Measurements from ENCODE around the gene PPP1R9A.

PPP1R9A gene

DNA sequence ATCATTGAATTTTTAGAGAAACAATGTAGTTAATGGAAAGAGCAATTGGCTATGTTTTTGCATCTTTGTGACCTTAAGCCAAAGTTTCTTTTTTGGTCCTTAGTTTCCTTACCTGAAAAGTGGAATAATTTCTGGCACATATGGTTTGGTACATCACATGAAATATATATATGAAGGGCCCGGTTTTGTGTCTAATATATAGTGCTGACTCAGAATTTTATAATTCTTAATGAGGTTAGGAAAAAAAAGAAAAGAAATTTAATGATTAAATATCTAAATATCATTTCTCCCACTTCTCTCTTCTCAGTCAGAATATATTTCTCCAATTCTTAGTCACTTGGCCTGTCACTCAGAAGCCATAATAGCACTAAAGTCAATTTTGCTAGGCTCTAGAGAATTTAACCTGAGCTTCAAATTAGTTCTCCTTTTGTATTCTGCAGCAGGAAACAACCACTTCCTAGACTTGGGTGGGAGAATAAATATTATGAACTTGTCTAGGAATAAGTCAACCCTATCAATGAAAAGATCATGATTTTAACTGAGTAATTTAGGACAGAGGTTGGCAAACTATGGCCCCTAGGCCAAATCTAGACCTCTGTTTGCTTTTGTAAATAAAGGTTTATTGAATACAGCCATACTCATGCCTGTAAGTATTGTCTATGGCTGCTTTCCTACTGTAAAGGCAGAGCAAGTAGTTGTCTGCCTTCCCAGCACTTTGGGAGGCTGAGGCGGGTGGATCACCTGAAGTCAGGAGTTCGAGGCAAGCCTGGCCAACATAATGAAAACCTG is 34.6 kb downstream of the PPP1R9A start:
- Histone ChIP-seq H3K9ac (ENCODE audit: low read depth, low read length) (no peak overlapping the region), H3K36me3 (ENCODE audit: insufficient read depth, low read length) (no peaks in the 10 kb centered on the region), H4K20me1 (ENCODE audit: insufficient read depth, low read length) (no peaks in the 10 kb centered on the region), H3K4me2 (ENCODE audit: insufficient read depth, low read length) (no peak overlapping the region), H2AFZ (ENCODE audit: low read depth, low read length) (no peak overlapping the region), H3K27me3 (ENCODE audit: insufficient read depth, low read length, poor library complexity) (no peaks in the 10 kb centered on the region), H3K9me3 (ENCODE audit: insufficient read depth, low read length, severe bottlenecking) (no peaks in the 10 kb centered on the region), H3K4me3 (ENCODE audit: low read depth in 1 of 2, low read length in 2 of 2) (no peak overlapping the region), H3K4me1 (ENCODE audit: insufficient read depth, low read length) (no peaks in the 10 kb centered on the region), H3K27ac (ENCODE audit: low read length) (no peak overlapping the region), H3K79me2 (ENCODE audit: insufficient read depth, low read length) (no peaks in the 10 kb centered on the region)
- TF ChIP-seq EZH2 (IDR thresholded peaks at IDR 0.05; ENCODE audit: borderline replicate concordance, low read depth, low read length, severe bottlenecking): no peak
- TF ChIP-seq, protein P1, sequence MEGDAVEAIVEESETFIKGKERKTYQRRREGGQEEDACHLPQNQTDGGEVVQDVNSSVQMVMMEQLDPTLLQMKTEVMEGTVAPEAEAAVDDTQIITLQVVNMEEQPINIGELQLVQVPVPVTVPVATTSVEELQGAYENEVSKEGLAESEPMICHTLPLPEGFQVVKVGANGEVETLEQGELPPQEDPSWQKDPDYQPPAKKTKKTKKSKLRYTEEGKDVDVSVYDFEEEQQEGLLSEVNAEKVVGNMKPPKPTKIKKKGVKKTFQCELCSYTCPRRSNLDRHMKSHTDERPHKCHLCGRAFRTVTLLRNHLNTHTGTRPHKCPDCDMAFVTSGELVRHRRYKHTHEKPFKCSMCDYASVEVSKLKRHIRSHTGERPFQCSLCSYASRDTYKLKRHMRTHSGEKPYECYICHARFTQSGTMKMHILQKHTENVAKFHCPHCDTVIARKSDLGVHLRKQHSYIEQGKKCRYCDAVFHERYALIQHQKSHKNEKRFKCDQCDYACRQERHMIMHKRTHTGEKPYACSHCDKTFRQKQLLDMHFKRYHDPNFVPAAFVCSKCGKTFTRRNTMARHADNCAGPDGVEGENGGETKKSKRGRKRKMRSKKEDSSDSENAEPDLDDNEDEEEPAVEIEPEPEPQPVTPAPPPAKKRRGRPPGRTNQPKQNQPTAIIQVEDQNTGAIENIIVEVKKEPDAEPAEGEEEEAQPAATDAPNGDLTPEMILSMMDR (IDR thresholded peaks at IDR 0.05; ENCODE audit: borderline replicate concordance, extremely low read depth, low read length, poor library complexity, severe bottlenecking): no peak
- DNase-seq: no peak
- no peak for ATAC-seq (ENCODE audit: insufficient read depth, low read depth)

DNA sequence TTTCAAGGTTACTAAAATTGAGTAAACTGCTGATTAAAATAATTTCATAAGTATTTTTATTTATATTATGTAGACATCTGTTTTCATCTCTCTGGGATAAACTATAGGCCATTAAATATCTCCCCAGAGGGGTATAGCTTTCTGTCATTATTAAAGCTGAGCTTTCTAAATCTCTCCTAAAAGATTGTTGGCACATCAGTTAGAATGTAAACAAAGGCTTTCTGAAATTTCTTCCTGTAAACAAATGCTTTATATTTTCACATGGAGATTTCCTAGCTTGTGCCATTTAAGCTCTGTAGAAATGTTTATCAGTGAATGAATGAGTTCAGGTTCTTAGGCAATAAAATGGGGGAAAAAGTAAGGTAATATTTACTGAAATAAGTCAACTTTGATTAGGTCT is 35.7 kb downstream of the PPP1R9A start:
- DNase-seq (no peak), ATAC-seq (ENCODE audit: insufficient read depth, low read depth) (no peak)
- H2AFZ ChIP-seq (ENCODE audit: low read depth, low read length): no peak overlapping the region
- H3K9me3 ChIP-seq (ENCODE audit: insufficient read depth, low read length, severe bottlenecking): no peaks in the 10 kb centered on the region
- H3K79me2 ChIP-seq (ENCODE audit: insufficient read depth, low read length): no peaks in the 10 kb centered on the region
- H3K4me2 ChIP-seq (ENCODE audit: insufficient read depth, low read length): no peak overlapping the region
- H3K9ac ChIP-seq (ENCODE audit: low read depth, low read length): no peak overlapping the region
- H4K20me1 ChIP-seq (ENCODE audit: insufficient read depth, low read length): no peaks in the 10 kb centered on the region
- TF ChIP-seq, protein P1 (IDR thresholded peaks at IDR 0.05; ENCODE audit: borderline replicate concordance, extremely low read depth, low read length, poor library complexity, severe bottlenecking): no peak
- TF ChIP-seq EZH2 (IDR thresholded peaks at IDR 0.05; ENCODE audit: borderline replicate concordance, low read depth, low read length, severe bottlenecking): no peak
- no peaks in the 10 kb centered on the region for H3K27me3 ChIP-seq (ENCODE audit: insufficient read depth, low read length, poor library complexity)
- H3K4me1 ChIP-seq (ENCODE audit: insufficient read depth, low read length): no peaks in the 10 kb centered on the region
- no peak overlapping the region for H3K4me3 ChIP-seq (ENCODE audit: low read depth in 1 of 2, low read length in 2 of 2)
- H3K27ac ChIP-seq (ENCODE audit: low read length): no peak overlapping the region
- H3K36me3 ChIP-seq (ENCODE audit: insufficient read depth, low read length): no peaks in the 10 kb centered on the region

DNA sequence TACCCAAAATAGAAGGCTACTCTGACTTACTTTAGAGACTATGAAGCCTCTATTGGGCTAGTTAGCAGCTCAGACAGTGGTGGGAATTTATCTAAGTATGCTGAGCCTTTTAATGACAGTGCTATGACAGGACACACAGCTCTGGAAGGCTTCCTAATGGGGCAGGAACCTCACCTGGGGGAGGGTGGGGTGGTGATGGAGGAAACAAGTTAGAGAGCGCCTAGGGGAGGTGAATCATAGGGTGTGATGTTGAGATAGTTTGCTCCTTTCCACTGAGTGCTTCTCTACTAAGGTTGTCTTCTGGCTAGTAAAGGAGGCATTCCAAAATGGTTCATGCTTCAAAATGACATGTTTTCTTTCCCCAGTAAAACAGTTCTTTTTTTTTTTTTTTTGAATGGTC is 42.1 kb downstream of the PPP1R9A start:
- Histone ChIP-seq H3K4me2 (ENCODE audit: insufficient read depth, low read length) (no peak overlapping the region), H3K9ac (ENCODE audit: low read depth, low read length) (no peak overlapping the region), H2AFZ (ENCODE audit: low read depth, low read length) (no peak overlapping the region), H4K20me1 (ENCODE audit: insufficient read depth, low read length) (no peaks in the 10 kb centered on the region), H3K9me3 (ENCODE audit: insufficient read depth, low read length, severe bottlenecking) (no peaks in the 10 kb centered on the region), H3K79me2 (ENCODE audit: insufficient read depth, low read length) (no peaks in the 10 kb centered on the region), H3K4me3 (ENCODE audit: low read depth in 1 of 2, low read length in 2 of 2) (no peak overlapping the region), H3K36me3 (ENCODE audit: insufficient read depth, low read length) (no peaks in the 10 kb centered on the region), H3K27me3 (ENCODE audit: insufficient read depth, low read length, poor library complexity) (no peaks in the 10 kb centered on the region), H3K27ac (ENCODE audit: low read length) (no peak overlapping the region), H3K4me1 (ENCODE audit: insufficient read depth, low read length) (no peaks in the 10 kb centered on the region)
- ATAC-seq (ENCODE audit: insufficient read depth, low read depth): no peak
- no peak for DNase-seq
- TF ChIP-seq, protein P1 (IDR thresholded peaks at IDR 0.05; ENCODE audit: borderline replicate concordance, extremely low read depth, low read length, poor library complexity, severe bottlenecking): no peak
- TF ChIP-seq EZH2 (IDR thresholded peaks at IDR 0.05; ENCODE audit: borderline replicate concordance, low read depth, low read length, severe bottlenecking): no peak
